HG03378 (cell line): ENCODE results near the gene DHCR24.
"Not testable (repeated sequence)": the region's sequence is repeated elsewhere in the genome, so short reads cannot be mapped to it uniquely, and the experiment has no call there.

Experiments used
- ATAC-seq: cut with Tn5 transposase; IDR thresholded peaks from one replicate; pipeline ENCODE4 v1.9.1; 2021; ENCODE audit warnings: mild to moderate bottlenecking, moderate library complexity; ENCODE audit not compliant: unreplicated experiment

DHCR24 gene

GRCh38 chr1:54886724-54887664 lies at the start of gene DHCR24:
TSS of gene DHCR24 (minus strand) at chr1:54887195. CDS start at chr1:54887119, 76 bp downstream.
- peak; percentile 72 for ATAC-seq

- no peak for ATAC-seq
Observed at GRCh38 chr1:54936791-54937190, 49.8 kb upstream of the DHCR24 start.

GRCh38 chr1:54934869-54935268 lies 47.9 kb upstream of the DHCR24 start:
- no peak for ATAC-seq

- ATAC-seq = not testable (repeated sequence)
Observed at GRCh38 chr1:54934081-54934480, 47.1 kb upstream of the DHCR24 start.

- ATAC-seq = no peak
Observed at GRCh38 chr1:54931275-54931840, 44.4 kb upstream of the DHCR24 start.

GRCh38 chr1:54929700-54930099 lies 42.7 kb upstream of the DHCR24 start:
- no peak for ATAC-seq

GRCh38 chr1:54928327-54928726 lies 41.3 kb upstream of the DHCR24 start:
- ATAC-seq = no peak

GRCh38 chr1:54927472-54928240 lies 40.7 kb upstream of the DHCR24 start:
- ATAC-seq = no peak

GRCh38 chr1:54926970-54927369 lies 40.0 kb upstream of the DHCR24 start:
- ATAC-seq = no peak

GRCh38 chr1:54922921-54923421 lies 36.0 kb upstream of the DHCR24 start:
- no peak for ATAC-seq

- no peak for ATAC-seq
Observed at GRCh38 chr1:54922040-54922761, 35.2 kb upstream of the DHCR24 start.

GRCh38 chr1:54919367-54920359 lies 32.7 kb upstream of the DHCR24 start:
- no peak for ATAC-seq

- not testable (repeated sequence) for ATAC-seq
Observed at GRCh38 chr1:54911076-54911475, 24.1 kb upstream of the DHCR24 start.

- no peak for ATAC-seq
Observed at GRCh38 chr1:54906586-54906985, 19.6 kb upstream of the DHCR24 start.

GRCh38 chr1:54904476-54905048 lies 17.6 kb upstream of the DHCR24 start:
- ATAC-seq = no peak

GRCh38 chr1:54894271-54894670 lies 7.3 kb upstream of the DHCR24 start:
- no peak for ATAC-seq

- ATAC-seq = no peak
Observed at GRCh38 chr1:54892586-54892985, 5.6 kb upstream of the DHCR24 start.

- no peak for ATAC-seq
Observed at GRCh38 chr1:54889132-54889725, 2.2 kb upstream of the DHCR24 start.
